C1 segment of cervical spinal cord (tissue), 14 donors: ENCODE measurements around the gene MGAT5.
A peak's percentile ranks its signal among the peaks of the same experiment; 100 is the strongest.
"Not testable (repeated sequence)": the region's sequence is repeated elsewhere in the genome, so short reads cannot be mapped to it uniquely, and the experiment has no call there.

Experiments used
- DNase-seq, 14 donors: peaks; one replicate each; lab custom pipeline; 2025; lab: John Stamatoyannopoulos, UW

The MGAT5 gene

GRCh38 chr2:134276381-134277172 lies 22.7 kb downstream of the MGAT5 start:
- DNase-seq: no peak

- no peak for DNase-seq
Measured at GRCh38 chr2:134277223-134277622, 23.4 kb downstream of the MGAT5 start.

- DNase-seq: no peak
Measured at GRCh38 chr2:134278553-134278952, 24.7 kb downstream of the MGAT5 start.

GRCh38 chr2:134279417-134279816 lies 25.5 kb downstream of the MGAT5 start:
- DNase-seq: no peak

GRCh38 chr2:134280231-134280630 lies 26.4 kb downstream of the MGAT5 start:
- no peak for DNase-seq

GRCh38 chr2:134280726-134281125 lies 26.9 kb downstream of the MGAT5 start:
- peak in 1 of 14 donors; percentile 73 for DNase-seq

- no peak for DNase-seq
Measured at GRCh38 chr2:134281815-134282419, 28.0 kb downstream of the MGAT5 start.

- no peak for DNase-seq
Measured at GRCh38 chr2:134282629-134283400, 28.9 kb downstream of the MGAT5 start.

GRCh38 chr2:134283661-134284060 lies 29.8 kb downstream of the MGAT5 start:
- DNase-seq: no peak

- DNase-seq: no peak
Measured at GRCh38 chr2:134284119-134284670, 30.3 kb downstream of the MGAT5 start.

- no peak for DNase-seq
Measured at GRCh38 chr2:134287323-134287722, 33.5 kb downstream of the MGAT5 start.

- no peak for DNase-seq
Measured at GRCh38 chr2:134288814-134289213, 34.9 kb downstream of the MGAT5 start.

- no peak for DNase-seq
Measured at GRCh38 chr2:134289225-134289624, 35.4 kb downstream of the MGAT5 start.

GRCh38 chr2:134290358-134290757 lies 36.5 kb downstream of the MGAT5 start:
- DNase-seq: no peak

GRCh38 chr2:134292514-134292913 lies 38.6 kb downstream of the MGAT5 start:
- DNase-seq: no peak

- no peak for DNase-seq
Measured at GRCh38 chr2:134293719-134294537, 40.1 kb downstream of the MGAT5 start.

GRCh38 chr2:134294598-134294997 lies 40.7 kb downstream of the MGAT5 start:
- DNase-seq: not testable (repeated sequence)

- no peak for DNase-seq
Measured at GRCh38 chr2:134295441-134295840, 41.6 kb downstream of the MGAT5 start.

GRCh38 chr2:134296301-134296700 lies 42.4 kb downstream of the MGAT5 start:
- DNase-seq: no peak

GRCh38 chr2:134299334-134299733 lies 45.5 kb downstream of the MGAT5 start:
- no peak for DNase-seq

GRCh38 chr2:134300585-134300984 lies 46.7 kb downstream of the MGAT5 start:
- DNase-seq: no peak
